Raji (cell line): ENCODE data around the gene STOX1.

Experiments
- POLR2A ChIP-seq: IDR thresholded peaks from 2 replicates; pipeline ENCODE4 v1.6.1; 2011; ENCODE audit warnings: low read depth, low read length, control low read depth; ENCODE audit not compliant: insufficient read depth

Gene STOX1

DNA sequence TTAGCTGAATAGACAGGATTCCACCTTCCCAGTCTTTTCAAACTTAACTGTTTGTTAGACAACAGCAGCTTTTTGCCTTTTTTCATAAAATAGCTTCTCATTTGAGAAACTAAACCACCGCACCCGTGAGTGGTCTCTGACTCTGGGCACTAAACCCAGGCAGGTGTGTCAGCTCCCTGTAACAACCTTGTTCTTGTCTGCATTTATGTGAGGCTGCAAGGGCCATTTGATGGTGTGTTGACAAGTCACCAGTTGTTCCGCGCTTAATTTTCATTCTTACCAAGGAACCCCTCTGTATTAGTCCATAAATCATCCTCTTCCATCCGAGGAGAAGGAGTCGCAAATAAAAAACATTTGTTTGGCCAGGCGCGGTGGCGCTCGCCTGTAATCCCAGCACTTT lies 1.5 kb downstream of the STOX1 start:
- no peak for TF ChIP-seq POLR2A

GRCh38 chr10:68829521-68829920 lies 2.2 kb downstream of the STOX1 start:
- no peak for TF ChIP-seq POLR2A

- no peak for TF ChIP-seq POLR2A
Observed at GRCh38 chr10:68829952-68830351, 2.6 kb downstream of the STOX1 start.

DNA sequence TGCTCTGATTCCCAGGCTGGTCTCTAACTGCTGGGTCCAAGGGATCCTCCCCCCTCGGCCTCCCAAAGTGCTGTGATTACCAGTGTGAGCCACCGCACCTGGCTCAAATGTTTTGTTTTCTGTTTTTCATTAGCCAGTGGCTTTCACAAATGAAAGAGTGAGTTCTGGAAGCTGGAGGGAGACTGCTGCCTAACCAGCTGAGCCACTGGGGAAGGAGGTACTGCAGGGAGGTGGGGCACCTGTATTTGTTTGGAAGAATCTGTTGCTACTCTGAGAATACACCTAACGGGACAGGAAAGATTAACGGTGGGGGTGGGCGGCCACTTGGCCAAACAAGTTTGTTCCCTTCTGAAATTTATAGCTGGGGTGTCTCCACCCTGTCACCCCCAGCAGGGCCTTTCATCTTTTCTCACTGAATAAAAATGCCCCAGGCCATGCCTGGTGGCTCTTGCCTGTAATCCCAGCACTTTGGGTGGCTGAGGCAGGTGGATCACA lies 4.7 kb downstream of the STOX1 start:
- TF ChIP-seq POLR2A, result no peak

DNA sequence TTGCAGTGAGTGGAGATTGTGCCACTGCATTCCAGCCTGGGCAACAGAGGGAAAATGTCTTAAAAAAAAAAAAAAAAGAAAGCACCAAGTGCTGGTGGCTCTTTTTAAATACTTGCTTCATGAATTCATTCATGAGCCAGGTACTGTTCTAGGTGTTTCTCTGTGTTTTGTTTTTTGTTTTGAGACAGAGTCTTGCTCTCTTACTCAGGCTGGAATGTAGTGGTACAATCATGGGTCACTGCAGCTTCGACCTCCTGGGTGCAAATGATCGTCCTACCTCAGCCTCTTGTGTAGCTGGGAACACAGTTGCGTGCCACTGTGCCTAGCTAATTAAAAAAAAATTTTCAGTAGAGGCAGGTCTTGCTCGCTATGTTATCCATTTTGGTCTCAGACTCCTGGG lies 5.3 kb downstream of the STOX1 start:
- TF ChIP-seq POLR2A, result no peak

- TF ChIP-seq POLR2A, result no peak
Observed at GRCh38 chr10:68837626-68838322, 10.4 kb downstream of the STOX1 start.

DNA sequence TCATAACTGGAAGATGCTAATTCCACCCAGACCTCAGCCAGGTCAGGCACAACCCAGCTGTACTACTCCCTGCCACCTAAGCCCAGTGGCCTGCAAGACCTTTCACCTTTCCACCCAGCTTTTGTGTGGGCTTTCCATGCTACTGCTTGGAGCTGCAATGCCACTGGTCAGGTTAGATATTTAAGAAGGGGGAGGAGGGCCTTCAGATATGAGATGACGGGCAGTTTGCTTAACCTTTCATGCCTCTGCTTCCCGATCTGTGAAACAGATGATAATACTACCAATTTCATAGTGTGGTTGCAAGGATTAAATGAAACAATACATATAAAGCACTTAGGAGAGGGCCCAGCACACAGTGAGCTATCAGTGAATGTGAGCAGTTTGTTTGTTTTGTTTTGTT lies 20.9 kb downstream of the STOX1 start:
- TF ChIP-seq POLR2A, result no peak

GRCh38 chr10:68848806-68849205 lies 21.5 kb downstream of the STOX1 start:
- no peak for TF ChIP-seq POLR2A

DNA sequence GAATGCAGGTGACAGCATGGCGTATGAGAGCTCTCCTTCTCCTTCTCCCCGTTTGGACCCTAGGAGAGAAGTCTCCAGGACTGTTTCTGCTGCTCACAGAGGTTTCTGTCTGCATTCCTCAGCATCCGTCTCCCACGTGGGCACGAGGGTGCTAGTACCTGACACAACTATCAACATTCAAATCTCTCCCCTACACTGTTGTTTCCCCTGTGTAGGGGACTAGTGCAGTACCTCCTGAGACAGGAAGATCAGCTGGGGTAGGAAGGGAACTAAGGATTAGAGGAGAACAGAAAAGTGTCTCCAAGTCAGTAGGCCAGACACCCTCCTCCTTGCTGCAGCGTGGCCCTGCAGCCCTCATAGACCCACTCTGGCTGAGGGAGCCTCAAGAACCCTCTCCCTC lies 29.0 kb downstream of the STOX1 start:
- no peak for TF ChIP-seq POLR2A

DNA sequence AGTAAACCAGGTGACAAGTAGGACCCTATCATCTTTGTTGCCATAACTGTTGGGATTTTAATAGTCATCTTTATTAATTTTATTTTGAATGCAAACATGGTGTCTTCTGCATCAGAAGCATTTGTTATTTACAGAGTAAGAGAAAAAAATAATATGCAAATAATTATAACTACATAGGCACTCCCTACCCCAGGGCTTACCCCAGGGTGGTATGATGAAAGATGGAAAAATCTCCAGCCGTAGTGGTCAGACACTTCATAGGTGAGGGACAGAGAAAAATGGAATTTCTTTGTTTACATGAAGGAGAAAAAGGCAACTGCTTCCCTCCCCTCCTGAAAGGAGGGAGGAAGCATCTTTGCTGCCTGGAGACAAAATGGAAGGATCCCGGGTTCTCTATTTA lies 29.7 kb downstream of the STOX1 start:
- TF ChIP-seq POLR2A, result no peak

GRCh38 chr10:68861253-68861652 lies 33.9 kb downstream of the STOX1 start:
- no peak for TF ChIP-seq POLR2A

DNA sequence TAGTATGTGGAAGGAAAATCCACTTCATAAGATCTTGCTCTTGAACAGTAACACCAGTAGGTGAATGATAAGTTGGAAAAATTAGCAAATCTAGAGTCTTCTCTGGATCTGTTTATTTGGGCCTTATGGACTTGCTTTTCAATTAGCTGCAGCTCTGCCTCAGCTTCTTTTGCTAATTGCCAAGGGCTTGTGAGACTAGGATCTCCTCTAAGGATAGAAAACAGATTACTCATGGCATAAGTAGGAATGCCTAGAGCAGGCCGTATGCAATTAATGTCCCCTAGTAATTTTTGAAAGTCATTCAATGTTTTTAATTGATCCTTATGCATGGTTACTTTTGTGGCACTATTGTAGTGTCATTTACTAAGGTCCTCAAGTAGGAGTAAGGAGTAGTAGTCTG lies 37.3 kb downstream of the STOX1 start:
- no peak for TF ChIP-seq POLR2A

DNA sequence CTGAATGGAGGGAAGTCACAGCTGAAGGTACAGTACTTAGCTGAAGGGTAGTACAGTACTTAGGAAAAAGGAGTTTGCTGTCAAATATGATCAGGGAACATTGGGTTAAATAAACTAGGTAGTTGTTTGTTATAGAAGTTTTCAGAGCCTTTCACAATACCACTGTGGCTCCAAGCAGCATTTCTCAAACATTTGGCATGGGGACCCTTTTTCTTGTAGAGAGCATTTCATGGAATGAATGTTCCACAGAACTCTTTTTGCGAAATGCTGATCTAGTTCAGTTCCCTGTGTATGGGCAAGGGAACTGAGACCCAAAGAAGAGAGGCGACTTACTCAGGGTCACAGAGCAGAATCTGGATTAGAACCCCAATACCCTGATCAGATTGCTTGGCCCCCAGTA lies 42.3 kb downstream of the STOX1 start:
- no peak for TF ChIP-seq POLR2A

DNA sequence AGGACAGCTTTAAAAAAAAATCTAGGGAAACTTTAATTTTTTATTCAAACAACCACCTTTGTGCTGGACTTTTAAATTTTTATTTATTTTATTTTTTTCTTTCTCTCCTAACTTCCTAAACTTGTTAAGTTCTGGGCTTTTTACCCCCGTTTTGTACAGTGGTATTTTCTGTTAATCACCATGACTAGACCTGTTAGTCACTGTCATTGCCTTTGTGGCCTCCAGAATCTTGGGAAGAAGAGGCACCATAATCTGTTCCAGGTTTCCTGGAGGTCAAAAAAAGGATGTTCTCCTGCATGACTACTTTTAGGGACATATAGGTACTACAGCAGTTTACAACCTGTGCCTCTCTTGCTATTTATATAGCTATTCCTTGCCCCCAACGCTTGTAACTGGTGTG lies 42.7 kb downstream of the STOX1 start:
- TF ChIP-seq POLR2A, result no peak

- TF ChIP-seq POLR2A, result no peak
Observed at GRCh38 chr10:68870545-68871104, 43.3 kb downstream of the STOX1 start.

DNA sequence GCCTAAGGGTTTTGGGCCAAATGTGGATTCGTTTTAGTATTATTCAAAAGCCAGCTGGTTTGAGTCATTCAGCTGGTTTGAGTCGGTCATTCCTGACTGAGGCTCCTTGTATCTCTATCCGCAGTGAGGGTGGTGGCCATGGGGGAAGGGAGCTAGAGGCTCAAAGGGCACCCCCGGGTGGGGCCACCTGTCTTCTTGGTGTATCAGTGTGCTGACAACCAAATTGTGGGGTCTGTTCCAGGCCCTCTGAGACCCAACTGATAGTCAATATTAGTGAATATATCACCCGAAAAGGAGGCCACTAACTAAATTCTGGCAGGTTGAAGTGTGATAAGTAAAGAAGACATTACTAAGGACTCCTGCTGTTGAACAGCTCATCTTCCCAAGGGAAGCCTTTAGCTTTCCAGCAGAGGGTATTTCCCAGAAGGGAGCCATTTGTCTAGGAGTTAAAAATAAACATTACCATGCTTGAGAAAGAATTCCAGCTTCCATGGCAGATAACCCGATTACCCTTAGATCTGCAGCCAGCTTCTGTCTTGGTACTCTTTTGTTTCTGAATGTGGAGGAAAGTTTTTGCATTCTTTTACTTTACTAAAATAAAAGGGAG lies 43.9 kb downstream of the STOX1 start:
- no peak for TF ChIP-seq POLR2A
